Astrocyte (in vitro differentiated cells and primary cell): ENCODE measurements around the gene C1GALT1C1L.

Experiments used
- EZH2 ChIP-seq: IDR thresholded peaks from 2 replicates; pipeline ENCODE4 v1.6.1; 2012; ENCODE audit warnings: mild to moderate bottlenecking, low read length, inconsistent platforms; ENCODE audit not compliant: insufficient read depth
- TF ChIP-seq, protein P1 (sequence below): IDR thresholded peaks from 2 replicates; pipeline ENCODE4 v1.5.1; 2011; ENCODE audit warnings: low read depth, mild to moderate bottlenecking, inconsistent platforms, low read length, moderate library complexity; ENCODE audit not compliant: insufficient read depth

DNA sequence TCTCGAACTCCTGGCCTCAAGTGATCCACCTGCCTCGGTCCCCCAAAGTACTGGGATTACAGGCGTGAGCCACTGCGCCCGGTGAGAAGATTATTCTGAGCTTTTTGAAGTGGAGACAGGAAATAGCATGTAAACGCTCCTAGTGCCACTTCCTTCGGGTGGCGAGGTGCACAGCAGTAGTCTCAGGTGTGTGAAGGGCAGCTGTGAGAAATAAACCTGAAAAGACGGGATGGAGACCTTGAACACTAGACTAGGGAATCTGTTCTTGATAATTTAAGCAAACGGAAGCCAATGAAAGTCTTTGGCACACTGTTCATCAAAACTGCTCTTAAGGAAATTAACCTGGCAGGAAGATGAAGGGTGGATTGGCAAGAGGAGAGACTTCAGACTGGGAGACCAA is 39.6 kb downstream of the C1GALT1C1L start:
- TF ChIP-seq, protein P1, sequence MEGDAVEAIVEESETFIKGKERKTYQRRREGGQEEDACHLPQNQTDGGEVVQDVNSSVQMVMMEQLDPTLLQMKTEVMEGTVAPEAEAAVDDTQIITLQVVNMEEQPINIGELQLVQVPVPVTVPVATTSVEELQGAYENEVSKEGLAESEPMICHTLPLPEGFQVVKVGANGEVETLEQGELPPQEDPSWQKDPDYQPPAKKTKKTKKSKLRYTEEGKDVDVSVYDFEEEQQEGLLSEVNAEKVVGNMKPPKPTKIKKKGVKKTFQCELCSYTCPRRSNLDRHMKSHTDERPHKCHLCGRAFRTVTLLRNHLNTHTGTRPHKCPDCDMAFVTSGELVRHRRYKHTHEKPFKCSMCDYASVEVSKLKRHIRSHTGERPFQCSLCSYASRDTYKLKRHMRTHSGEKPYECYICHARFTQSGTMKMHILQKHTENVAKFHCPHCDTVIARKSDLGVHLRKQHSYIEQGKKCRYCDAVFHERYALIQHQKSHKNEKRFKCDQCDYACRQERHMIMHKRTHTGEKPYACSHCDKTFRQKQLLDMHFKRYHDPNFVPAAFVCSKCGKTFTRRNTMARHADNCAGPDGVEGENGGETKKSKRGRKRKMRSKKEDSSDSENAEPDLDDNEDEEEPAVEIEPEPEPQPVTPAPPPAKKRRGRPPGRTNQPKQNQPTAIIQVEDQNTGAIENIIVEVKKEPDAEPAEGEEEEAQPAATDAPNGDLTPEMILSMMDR, result no peak
- no peak for TF ChIP-seq EZH2
